ENCODE results near the gene TMEM92.
"Not testable (repeated sequence)": the region's sequence is repeated elsewhere in the genome, so short reads cannot be mapped to it uniquely, and the experiment has no call there.

TMEM92 gene

GRCh38 chr17:50262001-50262794 lies 12.1 kb upstream of the TMEM92 start:
- no peak for DNase-seq

GRCh38 chr17:50263331-50264262 lies 10.7 kb upstream of the TMEM92 start:
- DNase-seq, result no peak

GRCh38 chr17:50264263-50265113 lies 9.8 kb upstream of the TMEM92 start:
- DNase-seq, result no peak

- no peak for DNase-seq
These were observed 9.1 kb upstream of the TMEM92 start for GRCh38 chr17:50265212-50265611.

- DNase-seq, result no peak
These were observed 8.5 kb upstream of the TMEM92 start for GRCh38 chr17:50265690-50266315.

GRCh38 chr17:50266384-50267073 lies 7.7 kb upstream of the TMEM92 start:
- no peak for DNase-seq

GRCh38 chr17:50267074-50267841 lies 7.0 kb upstream of the TMEM92 start:
- DNase-seq, result no peak

GRCh38 chr17:50268026-50268425 lies 6.2 kb upstream of the TMEM92 start:
- DNase-seq, result no peak

GRCh38 chr17:50268743-50269275 lies 5.5 kb upstream of the TMEM92 start:
- DNase-seq, result no peak

GRCh38 chr17:50269477-50270434 lies 4.5 kb upstream of the TMEM92 start:
- DNase-seq, result peak; percentile 82

GRCh38 chr17:50270435-50271362 lies 3.6 kb upstream of the TMEM92 start:
- DNase-seq, result no peak

- not testable (repeated sequence) for DNase-seq
These were observed 2.9 kb upstream of the TMEM92 start for GRCh38 chr17:50271363-50271750.

- no peak for DNase-seq
These were observed 2.0 kb upstream of the TMEM92 start for GRCh38 chr17:50272246-50272645.

- DNase-seq, result peak; percentile 43
These were observed 1.3 kb upstream of the TMEM92 start for GRCh38 chr17:50272711-50273653.

GRCh38 chr17:50273654-50274040 lies 619 bp upstream of the TMEM92 start:
- DNase-seq, result no peak

- DNase-seq, result no peak
These were observed 593 bp downstream of the TMEM92 start for GRCh38 chr17:50274897-50275221.

- no peak for DNase-seq
These were observed 1.0 kb downstream of the TMEM92 start for GRCh38 chr17:50275279-50275678.

Measured in activated CD4-positive, alpha-beta T cell treated with anti-CD3 and anti-CD28 coated beads, Interleukin-10, Interleukin-2, amounts not matched to agents 100 ng/mL and 50 ng/mL, durations not matched to agents 16 hours and 8 hours (primary cell).